ENCODE results near the gene GNB1L.

GNB1L gene

GRCh38 chr22:19843107-19843856 lies 11.4 kb downstream of the GNB1L start:
- ATAC-seq = no peak; the same call in 1 of the 3 replicates
- TF ChIP-seq RARB (CRISPR knock-in tag; IDR thresholded peaks at IDR 0.05) (no peak), CSDC2 (CRISPR knock-in tag; IDR thresholded peaks at IDR 0.05) (no peak), ISL1 (CRISPR knock-in tag; IDR thresholded peaks at IDR 0.05) (no peak), ZNF70 (CRISPR knock-in tag; IDR thresholded peaks at IDR 0.05) (no peak), ZNF8 (CRISPR knock-in tag; IDR thresholded peaks at IDR 0.05) (no peak), PATZ1 (CRISPR knock-in tag; IDR thresholded peaks at IDR 0.05; ENCODE audit: borderline replicate concordance) (no peak), OSR1 (CRISPR knock-in tag; IDR thresholded peaks at IDR 0.05) (no peak), SNAI2 (CRISPR knock-in tag; IDR thresholded peaks at IDR 0.05) (no peak), ZC3H10 (CRISPR knock-in tag; IDR thresholded peaks at IDR 0.05) (no peak), CREB5 (CRISPR knock-in tag; IDR thresholded peaks at IDR 0.05; ENCODE audit: low read depth) (no peak)

DNA sequence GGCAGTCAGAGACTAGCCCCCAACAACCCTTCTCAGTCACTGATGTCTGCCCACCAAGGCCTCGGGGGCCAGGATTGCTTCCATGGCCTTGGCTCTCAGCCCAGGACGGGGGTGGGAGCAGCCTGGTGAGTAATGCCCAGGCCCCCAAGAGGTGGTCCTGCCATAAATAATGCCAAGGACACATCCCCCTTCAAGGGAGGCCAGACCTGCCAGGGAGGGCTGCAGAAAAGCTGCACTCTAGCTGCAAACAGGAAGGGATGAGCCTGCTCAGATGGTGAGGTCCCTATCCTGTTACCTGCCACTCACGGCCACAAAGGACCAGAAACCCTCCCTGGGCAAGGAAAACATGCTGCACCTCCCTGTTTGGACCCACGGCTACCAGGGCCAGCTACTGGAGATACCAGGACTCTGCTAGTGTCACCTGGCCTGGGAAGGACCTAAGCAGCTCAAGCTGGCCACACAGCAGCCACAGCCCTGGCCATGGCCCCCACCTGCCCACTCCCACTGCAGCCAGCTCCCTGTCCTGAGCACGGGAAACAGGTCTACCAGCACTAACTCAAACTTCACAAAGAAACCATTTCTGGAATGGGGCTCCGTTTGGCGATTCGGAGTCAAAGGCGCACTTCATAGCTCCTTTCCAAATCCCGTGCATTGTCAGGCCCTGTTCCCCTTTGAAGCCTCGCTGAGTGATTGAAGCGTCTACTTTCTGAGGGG lies 12.1 kb downstream of the GNB1L start:
- no peak for ATAC-seq
- no peak for TF ChIP-seq ZNF8 (CRISPR knock-in tag; IDR thresholded peaks at IDR 0.05)
- TF ChIP-seq BACH2 (CRISPR knock-in tag; IDR thresholded peaks at IDR 0.05; ENCODE audit: borderline replicate concordance) = no peak
- TF ChIP-seq TCF4 (CRISPR knock-in tag; IDR thresholded peaks at IDR 0.05; ENCODE audit: borderline replicate concordance) = no peak
- no peak for TF ChIP-seq POU6F1 (CRISPR knock-in tag; IDR thresholded peaks at IDR 0.05; ENCODE audit: borderline replicate concordance, low read depth)
- TF ChIP-seq CSDC2 (CRISPR knock-in tag; IDR thresholded peaks at IDR 0.05) = no peak
- TF ChIP-seq TSHZ2 (CRISPR knock-in tag; IDR thresholded peaks at IDR 0.05) = no peak
- no peak for TF ChIP-seq OSR1 (CRISPR knock-in tag; IDR thresholded peaks at IDR 0.05)
- no peak for TF ChIP-seq PATZ1 (CRISPR knock-in tag; IDR thresholded peaks at IDR 0.05; ENCODE audit: borderline replicate concordance)
- TF ChIP-seq ZFP30 (CRISPR knock-in tag; IDR thresholded peaks at IDR 0.05) = no peak
- TF ChIP-seq ZNF565 (CRISPR knock-in tag; conservative IDR thresholded peaks at IDR 0.05; ENCODE audit: low read depth) = no peak
- TF ChIP-seq ZC3H10 (CRISPR knock-in tag; IDR thresholded peaks at IDR 0.05) = no peak
- TF ChIP-seq, protein P1, sequence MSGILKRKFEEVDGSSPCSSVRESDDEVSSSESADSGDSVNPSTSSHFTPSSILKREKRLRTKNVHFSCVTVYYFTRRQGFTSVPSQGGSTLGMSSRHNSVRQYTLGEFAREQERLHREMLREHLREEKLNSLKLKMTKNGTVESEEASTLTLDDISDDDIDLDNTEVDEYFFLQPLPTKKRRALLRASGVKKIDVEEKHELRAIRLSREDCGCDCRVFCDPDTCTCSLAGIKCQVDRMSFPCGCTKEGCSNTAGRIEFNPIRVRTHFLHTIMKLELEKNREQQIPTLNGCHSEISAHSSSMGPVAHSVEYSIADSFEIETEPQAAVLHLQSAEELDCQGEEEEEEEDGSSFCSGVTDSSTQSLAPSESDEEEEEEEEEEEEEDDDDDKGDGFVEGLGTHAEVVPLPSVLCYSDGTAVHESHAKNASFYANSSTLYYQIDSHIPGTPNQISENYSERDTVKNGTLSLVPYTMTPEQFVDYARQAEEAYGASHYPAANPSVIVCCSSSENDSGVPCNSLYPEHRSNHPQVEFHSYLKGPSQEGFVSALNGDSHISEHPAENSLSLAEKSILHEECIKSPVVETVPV (CRISPR knock-in tag; IDR thresholded peaks at IDR 0.05) = no peak
- TF ChIP-seq GLIS3 (CRISPR knock-in tag; IDR thresholded peaks at IDR 0.05) = no peak
- TF ChIP-seq SNAI2 (CRISPR knock-in tag; IDR thresholded peaks at IDR 0.05) = no peak
- TF ChIP-seq ISL1 (CRISPR knock-in tag; IDR thresholded peaks at IDR 0.05) = no peak
- no peak for TF ChIP-seq CREB5 (CRISPR knock-in tag; IDR thresholded peaks at IDR 0.05; ENCODE audit: low read depth)
- TF ChIP-seq ARNTL (CRISPR knock-in tag; IDR thresholded peaks at IDR 0.05; ENCODE audit: borderline replicate concordance, low read depth) = no peak
- TF ChIP-seq ZFP3 (CRISPR knock-in tag; IDR thresholded peaks at IDR 0.05) = no peak
- TF ChIP-seq RARB (CRISPR knock-in tag; IDR thresholded peaks at IDR 0.05) = no peak
- no peak for TF ChIP-seq ESRRG (CRISPR knock-in tag; IDR thresholded peaks at IDR 0.05)

All from SK-N-SH treated with all-trans-retinoic acid at 6 μM for 48 hours (cell line).